ENCODE results near the gene AGAP2.
"Not testable (repeated sequence)": the region's sequence is repeated elsewhere in the genome, so short reads cannot be mapped to it uniquely, and the experiment has no call there.

Gene AGAP2

GRCh38 chr12:57717131-57717530 is 21.4 kb downstream of the AGAP2 start:
- Histone ChIP-seq H3K36me3 (peaks cover 94 to 100% (median 98%) of the 10 kb centered on the region in 11 experiments), H3K27me3 (no peaks in the 10 kb centered on the region), H3K4me2 (no peak overlapping the region), H3K27ac (no peak overlapping the region), H3K9me3 (replicated peaks in 1 of 11) (peaks cover 0 to under 1% (median 0%) of the 10 kb centered on the region in 11 experiments; a peak in 1 of 22 replicates), H3K4me3 (no peak overlapping the region), H4K20me1 (peaks cover 0 to 73% (median 4%) of the 10 kb centered on the region in 11 experiments; a peak in 9 of 22 replicates), H3K9ac (no peak overlapping the region), H3K4me1 (no peaks in the 10 kb centered on the region)
- no peak for TF ChIP-seq Cebpa-rat (IDR thresholded peaks at IDR 0.05)

- H4K20me1 ChIP-seq, result peaks cover 0 to 66% (median 4%) of the 10 kb centered on the region in 11 experiments; a peak in 10 of 22 replicates
- no peaks in the 10 kb centered on the region for H3K27me3 ChIP-seq
- peaks cover 94 to 100% (median 97%) of the 10 kb centered on the region in 11 experiments for H3K36me3 ChIP-seq
- no peaks in the 10 kb centered on the region for H3K4me1 ChIP-seq
- no peak for TF ChIP-seq Cebpa-rat (IDR thresholded peaks at IDR 0.05)
- peaks cover 0 to 8% (median 0%) of the 10 kb centered on the region in 11 experiments; a peak in 4 of 22 replicates for H3K9me3 ChIP-seq (replicated peaks in 1 of 11)
- no peak overlapping the region for H3K9ac ChIP-seq
- no peak overlapping the region for H3K27ac ChIP-seq
- no peak overlapping the region for H3K4me3 ChIP-seq
- H3K4me2 ChIP-seq, result no peak overlapping the region
These were observed 22.2 kb downstream of the AGAP2 start for GRCh38 chr12:57716305-57716704.

- Histone ChIP-seq H3K9me3 (replicated peaks in 1 of 11) (peaks cover 0 to 10% (median 0%) of the 10 kb centered on the region in 11 experiments; a peak in 4 of 22 replicates), H3K36me3 (peaks cover 93 to 100% (median 97%) of the 10 kb centered on the region in 11 experiments), H3K4me2 (no peak overlapping the region), H4K20me1 (peaks cover 0 to 61% (median 4%) of the 10 kb centered on the region in 11 experiments; a peak in 10 of 22 replicates), H3K27ac (no peak overlapping the region), H3K27me3 (no peaks in the 10 kb centered on the region), H3K4me1 (no peaks in the 10 kb centered on the region), H3K9ac (no peak overlapping the region), H3K4me3 (no peak overlapping the region)
- TF ChIP-seq Cebpa-rat (IDR thresholded peaks at IDR 0.05), result no peak
These were observed 22.8 kb downstream of the AGAP2 start for GRCh38 chr12:57715786-57716185.

- H3K27me3 ChIP-seq, H3K9ac ChIP-seq, H3K4me2 ChIP-seq, H3K4me1 ChIP-seq, H3K4me3 ChIP-seq, H3K27ac ChIP-seq: not testable (repeated sequence)
- peaks cover 89 to 100% (median 96%) of the 10 kb centered on the region in 11 experiments for H3K36me3 ChIP-seq
- H3K9me3 ChIP-seq (replicated peaks in 1 of 11), result peaks cover 0 to 10% (median 0%) of the 10 kb centered on the region in 11 experiments; a peak in 4 of 22 replicates
- H4K20me1 ChIP-seq, result peaks cover 0 to 55% (median 0%) of the 10 kb centered on the region in 11 experiments; a peak in 9 of 22 replicates
These were observed 23.4 kb downstream of the AGAP2 start for GRCh38 chr12:57715036-57715748.

- Histone ChIP-seq H3K4me1 (no peaks in the 10 kb centered on the region), H3K4me3 (no peak overlapping the region), H3K9me3 (replicated peaks in 1 of 11) (peaks cover 0 to 10% (median 0%) of the 10 kb centered on the region in 11 experiments; a peak in 4 of 22 replicates), H3K4me2 (no peak overlapping the region), H3K27ac (no peak overlapping the region), H3K27me3 (no peaks in the 10 kb centered on the region), H4K20me1 (peaks cover 0 to 44% (median 0%) of the 10 kb centered on the region in 11 experiments; a peak in 7 of 22 replicates), H3K9ac (no peak overlapping the region), H3K36me3 (peaks cover 75 to 100% (median 85%) of the 10 kb centered on the region in 11 experiments)
- TF ChIP-seq Cebpa-rat (IDR thresholded peaks at IDR 0.05), result no peak
These were observed 25.3 kb downstream of the AGAP2 start for GRCh38 chr12:57713209-57713608.

- no peak overlapping the region for H3K27ac ChIP-seq
- no peak for TF ChIP-seq Cebpa-rat (IDR thresholded peaks at IDR 0.05)
- H3K9ac ChIP-seq, result no peak overlapping the region
- H4K20me1 ChIP-seq, result peaks cover 0 to 41% (median 0%) of the 10 kb centered on the region in 11 experiments; a peak in 7 of 22 replicates
- no peaks in the 10 kb centered on the region for H3K4me1 ChIP-seq
- no peak overlapping the region for H3K4me3 ChIP-seq
- H3K9me3 ChIP-seq (replicated peaks in 1 of 11), result peaks cover 0 to 10% (median 0%) of the 10 kb centered on the region in 11 experiments; a peak in 4 of 22 replicates
- peaks cover 75 to 100% (median 83%) of the 10 kb centered on the region in 11 experiments for H3K36me3 ChIP-seq
- no peaks in the 10 kb centered on the region for H3K27me3 ChIP-seq
- no peak overlapping the region for H3K4me2 ChIP-seq
These were observed 25.8 kb downstream of the AGAP2 start for GRCh38 chr12:57712701-57713100.

- no peak overlapping the region for H3K9ac ChIP-seq
- peaks cover 9 to 21% (median 11%) of the 10 kb centered on the region in 11 experiments for H3K9me3 ChIP-seq (replicated peaks in 1 of 11)
- H3K4me1 ChIP-seq, result no peaks in the 10 kb centered on the region
- H3K4me3 ChIP-seq, result no peak overlapping the region
- TF ChIP-seq Cebpa-rat (IDR thresholded peaks at IDR 0.05), result no peak
- no peaks in the 10 kb centered on the region for H3K27me3 ChIP-seq
- H3K27ac ChIP-seq, result no peak overlapping the region
- peaks cover 0 to 47% (median 2%) of the 10 kb centered on the region in 11 experiments; a peak in 6 of 22 replicates for H4K20me1 ChIP-seq
- H3K4me2 ChIP-seq, result no peak overlapping the region
- H3K36me3 ChIP-seq, result peaks cover 64 to 100% (median 78%) of the 10 kb centered on the region in 11 experiments
These were observed 30.2 kb downstream of the AGAP2 start for GRCh38 chr12:57708296-57708695.

GRCh38 chr12:57707250-57707649 is 31.3 kb downstream of the AGAP2 start:
- H3K9ac ChIP-seq, result no peak overlapping the region
- peaks cover 64 to 100% (median 78%) of the 10 kb centered on the region in 11 experiments for H3K36me3 ChIP-seq
- peaks cover 15 to 29% (median 20%) of the 10 kb centered on the region in 11 experiments for H3K9me3 ChIP-seq (replicated peaks in 1 of 11)
- peaks cover 0 to 49% (median 0%) of the 10 kb centered on the region in 11 experiments; a peak in 4 of 22 replicates for H4K20me1 ChIP-seq
- H3K27me3 ChIP-seq, result no peaks in the 10 kb centered on the region
- H3K4me1 ChIP-seq, result no peaks in the 10 kb centered on the region
- no peak overlapping the region for H3K4me3 ChIP-seq
- H3K4me2 ChIP-seq, result no peak overlapping the region
- no peak overlapping the region for H3K27ac ChIP-seq
- TF ChIP-seq Cebpa-rat (IDR thresholded peaks at IDR 0.05), result no peak

- Histone ChIP-seq H3K4me2 (no peak overlapping the region), H3K9ac (no peak overlapping the region), H4K20me1 (peaks cover 0 to 31% (median 2%) of the 10 kb centered on the region in 11 experiments; a peak in 6 of 22 replicates), H3K9me3 (replicated peaks in 1 of 11) (peaks cover 15 to 21% (median 17%) of the 10 kb centered on the region in 11 experiments), H3K27me3 (no peaks in the 10 kb centered on the region), H3K4me1 (peaks cover 0 to 8% (median 3%) of the 10 kb centered on the region in 10 experiments; a peak in 16 of 20 replicates), H3K4me3 (no peak overlapping the region), H3K36me3 (peaks cover 74 to 99% (median 92%) of the 10 kb centered on the region in 11 experiments), H3K27ac (no peak overlapping the region)
- no peak for TF ChIP-seq Cebpa-rat (IDR thresholded peaks at IDR 0.05)
These were observed 38.2 kb downstream of the AGAP2 start for GRCh38 chr12:57700317-57700716.

Data from BLaER1 treated with 17β-estradiol and CSF1 and Interleukin-3, amounts not matched to agents 10 nM and 100 nM (cell line).